ENCODE data around the gene BACE2. TPM values are rescaled to one million over a fixed set of nuclear protein-coding genes. Genes with fewer than 3 reads are reported as not detected.
"Not testable (repeated sequence)": the region's sequence is repeated elsewhere in the genome, so short reads cannot be mapped to it uniquely, and the experiment has no call there.

The BACE2 gene
- total RNA-seq, 1 donor from 2014 or later, result 2.2 TPM

DNA sequence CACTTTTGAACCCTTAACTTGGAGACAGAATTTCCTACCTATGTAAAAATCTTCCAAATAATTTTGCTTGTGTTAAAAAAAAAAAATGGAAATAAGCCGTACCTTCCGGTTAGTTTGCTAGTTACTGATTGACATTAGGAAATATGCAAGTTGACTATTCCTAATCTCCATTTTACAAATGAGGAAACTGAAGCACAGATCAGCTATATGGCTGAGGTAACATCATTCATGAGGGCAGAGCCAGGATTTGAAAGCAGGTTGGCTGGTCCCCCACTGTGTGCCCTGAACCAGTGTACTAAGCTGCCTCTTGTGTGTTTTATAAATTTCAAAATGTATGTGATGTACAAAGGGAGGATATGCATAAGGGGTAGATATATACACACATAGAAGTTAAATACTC, 29.6 kb downstream of the BACE2 start:
- H3K9me3 Mint-ChIP-seq, result no peaks in the 10 kb centered on the region
- DNase-seq (ENCODE audit: low spot score), result no peak
- intact Hi-C loops (cut with micrococcal nuclease), result no loop called here
- H3K27me3 Mint-ChIP-seq (ENCODE audit: low read depth), result peaks cover 3% of the 10 kb centered on the region
- no peak overlapping the region for H3K4me3 Mint-ChIP-seq (ENCODE audit: low read depth)
- H3K27ac Mint-ChIP-seq, result no peak overlapping the region
- no peaks in the 10 kb centered on the region for H3K4me1 Mint-ChIP-seq (ENCODE audit: low read depth)
- no peaks in the 10 kb centered on the region for H3K36me3 Mint-ChIP-seq (ENCODE audit: low read depth)

DNA sequence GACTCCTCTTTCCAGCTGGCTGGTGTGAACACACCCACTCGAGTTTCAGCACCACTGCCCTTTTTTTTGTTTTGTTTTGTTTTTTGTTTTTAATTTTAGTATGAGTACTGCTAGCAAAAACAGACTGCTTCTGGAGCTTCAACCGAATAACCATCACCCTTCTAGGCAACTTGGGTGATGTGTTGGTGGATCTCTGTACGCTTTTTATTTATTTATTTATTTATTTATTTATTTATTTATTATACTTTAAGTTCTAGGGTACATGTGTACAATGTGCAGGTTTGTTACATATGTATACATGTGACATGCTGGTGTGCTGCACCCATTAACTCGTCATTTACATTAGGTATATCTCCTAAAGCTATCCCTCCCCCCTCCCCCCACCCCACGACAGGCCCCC, 30.7 kb downstream of the BACE2 start:
- H3K4me1 Mint-ChIP-seq (ENCODE audit: low read depth); H3K27ac Mint-ChIP-seq; H3K4me3 Mint-ChIP-seq (ENCODE audit: low read depth); DNase-seq (ENCODE audit: low spot score); intact Hi-C loops (cut with micrococcal nuclease); H3K9me3 Mint-ChIP-seq; H3K27me3 Mint-ChIP-seq (ENCODE audit: low read depth); H3K36me3 Mint-ChIP-seq (ENCODE audit: low read depth): not testable (repeated sequence)

DNA sequence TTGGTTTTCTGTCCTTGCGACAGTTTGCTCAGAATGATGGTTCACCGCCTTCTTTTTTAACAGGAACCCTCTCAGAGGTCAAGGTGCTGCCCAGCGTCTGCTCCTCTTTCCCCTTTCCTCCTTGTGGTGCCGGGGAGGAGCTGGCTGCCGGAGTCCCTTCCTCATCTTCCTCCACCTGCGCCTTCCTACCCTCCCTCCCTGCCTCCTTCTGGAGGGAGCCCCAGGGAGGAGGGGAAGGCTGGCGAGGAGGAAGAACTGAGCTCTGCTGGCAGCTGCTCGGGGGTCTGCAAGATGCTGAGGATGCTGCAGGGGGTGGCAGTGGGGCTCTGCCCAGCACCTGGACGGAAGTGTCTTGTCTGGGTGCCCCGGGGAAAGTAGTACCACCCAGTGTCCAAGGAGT, 31.2 kb downstream of the BACE2 start:
- Mint-ChIP-seq H3K4me1 (ENCODE audit: low read depth) (no peaks in the 10 kb centered on the region), H3K4me3 (ENCODE audit: low read depth) (no peak overlapping the region), H3K27me3 (ENCODE audit: low read depth) (peaks cover 3% of the 10 kb centered on the region), H3K36me3 (ENCODE audit: low read depth) (no peaks in the 10 kb centered on the region), H3K27ac (no peak overlapping the region), H3K9me3 (no peaks in the 10 kb centered on the region)
- intact Hi-C loops (cut with micrococcal nuclease), result no loop called here
- no peak for DNase-seq (ENCODE audit: low spot score)

DNA sequence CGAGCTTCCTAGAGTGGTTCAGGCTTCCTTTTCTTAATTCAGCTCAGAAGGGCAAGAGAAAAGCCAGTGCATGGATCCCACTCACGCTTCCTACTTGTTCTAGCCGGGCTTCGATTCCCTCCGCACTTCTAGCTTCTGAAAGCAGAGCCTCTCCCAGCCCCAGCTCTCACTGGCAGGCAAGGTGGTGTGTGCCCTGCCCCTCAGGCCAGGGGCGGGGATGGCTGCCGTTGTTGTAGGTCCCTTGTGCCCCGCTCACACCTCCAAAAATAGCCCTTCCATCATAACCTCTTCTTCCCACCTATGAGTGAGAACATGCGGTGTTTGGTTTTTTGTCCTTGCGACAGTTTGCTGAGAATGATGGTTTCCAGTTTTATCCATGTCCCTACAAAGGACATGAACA, 31.6 kb downstream of the BACE2 start:
- no peaks in the 10 kb centered on the region for H3K4me1 Mint-ChIP-seq (ENCODE audit: low read depth)
- no peak overlapping the region for H3K4me3 Mint-ChIP-seq (ENCODE audit: low read depth)
- H3K27me3 Mint-ChIP-seq (ENCODE audit: low read depth), result peaks cover 3% of the 10 kb centered on the region
- intact Hi-C loops (cut with micrococcal nuclease), result no loop called here
- no peaks in the 10 kb centered on the region for H3K9me3 Mint-ChIP-seq
- no peak for DNase-seq (ENCODE audit: low spot score)
- H3K36me3 Mint-ChIP-seq (ENCODE audit: low read depth), result no peaks in the 10 kb centered on the region
- no peak overlapping the region for H3K27ac Mint-ChIP-seq

DNA sequence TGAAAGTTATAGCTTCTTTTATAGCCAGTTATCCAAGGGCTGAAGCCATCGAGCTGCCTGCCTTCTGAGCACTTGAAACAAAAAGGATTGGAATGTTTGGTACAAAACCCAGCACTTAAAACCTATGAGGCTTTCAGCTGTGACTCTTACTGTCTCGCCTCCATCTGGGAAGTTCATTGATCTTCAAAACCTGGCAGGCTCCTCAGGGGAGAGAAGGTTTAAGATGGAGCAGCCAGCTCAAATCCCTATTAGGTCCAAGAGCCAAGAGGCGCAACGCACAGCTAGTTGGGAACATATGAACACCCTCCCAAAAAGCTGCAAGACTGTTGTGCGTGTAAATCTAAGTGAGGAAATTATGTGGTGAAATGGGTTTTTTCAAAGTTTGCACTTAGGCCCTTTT, 33.4 kb downstream of the BACE2 start:
- intact Hi-C loops (cut with micrococcal nuclease), result no loop called here
- DNase-seq (ENCODE audit: low spot score), result no peak
- Mint-ChIP-seq H3K4me1 (ENCODE audit: low read depth) (no peaks in the 10 kb centered on the region), H3K36me3 (ENCODE audit: low read depth) (no peaks in the 10 kb centered on the region), H3K9me3 (no peaks in the 10 kb centered on the region), H3K27me3 (ENCODE audit: low read depth) (no peaks in the 10 kb centered on the region), H3K27ac (no peak overlapping the region), H3K4me3 (ENCODE audit: low read depth) (no peak overlapping the region)

DNA sequence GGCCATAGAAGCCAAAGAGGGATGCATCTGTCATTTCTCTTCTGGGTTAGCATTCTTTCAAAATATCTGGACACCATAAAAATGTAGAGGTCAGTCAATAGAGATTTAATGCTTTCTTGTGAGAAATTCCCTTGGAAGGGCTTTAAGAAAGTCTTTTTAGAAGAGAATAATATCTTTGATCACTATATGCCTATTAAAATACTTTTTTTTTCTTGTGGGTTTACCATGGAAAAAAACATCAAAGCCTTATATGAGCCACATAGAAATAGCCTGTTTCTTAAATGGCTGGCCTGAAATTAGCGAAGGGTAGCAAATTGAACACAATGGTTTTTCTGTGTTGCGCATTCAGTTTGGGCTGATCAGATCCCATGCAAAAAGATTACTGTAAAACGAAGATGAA, 36.8 kb downstream of the BACE2 start:
- Mint-ChIP-seq H3K4me3 (ENCODE audit: low read depth) (no peak overlapping the region), H3K27me3 (ENCODE audit: low read depth) (no peaks in the 10 kb centered on the region), H3K9me3 (no peaks in the 10 kb centered on the region), H3K4me1 (ENCODE audit: low read depth) (no peaks in the 10 kb centered on the region), H3K36me3 (ENCODE audit: low read depth) (no peaks in the 10 kb centered on the region), H3K27ac (no peak overlapping the region)
- no peak for DNase-seq (ENCODE audit: low spot score)
- intact Hi-C loops (cut with micrococcal nuclease), result no loop called here

DNA sequence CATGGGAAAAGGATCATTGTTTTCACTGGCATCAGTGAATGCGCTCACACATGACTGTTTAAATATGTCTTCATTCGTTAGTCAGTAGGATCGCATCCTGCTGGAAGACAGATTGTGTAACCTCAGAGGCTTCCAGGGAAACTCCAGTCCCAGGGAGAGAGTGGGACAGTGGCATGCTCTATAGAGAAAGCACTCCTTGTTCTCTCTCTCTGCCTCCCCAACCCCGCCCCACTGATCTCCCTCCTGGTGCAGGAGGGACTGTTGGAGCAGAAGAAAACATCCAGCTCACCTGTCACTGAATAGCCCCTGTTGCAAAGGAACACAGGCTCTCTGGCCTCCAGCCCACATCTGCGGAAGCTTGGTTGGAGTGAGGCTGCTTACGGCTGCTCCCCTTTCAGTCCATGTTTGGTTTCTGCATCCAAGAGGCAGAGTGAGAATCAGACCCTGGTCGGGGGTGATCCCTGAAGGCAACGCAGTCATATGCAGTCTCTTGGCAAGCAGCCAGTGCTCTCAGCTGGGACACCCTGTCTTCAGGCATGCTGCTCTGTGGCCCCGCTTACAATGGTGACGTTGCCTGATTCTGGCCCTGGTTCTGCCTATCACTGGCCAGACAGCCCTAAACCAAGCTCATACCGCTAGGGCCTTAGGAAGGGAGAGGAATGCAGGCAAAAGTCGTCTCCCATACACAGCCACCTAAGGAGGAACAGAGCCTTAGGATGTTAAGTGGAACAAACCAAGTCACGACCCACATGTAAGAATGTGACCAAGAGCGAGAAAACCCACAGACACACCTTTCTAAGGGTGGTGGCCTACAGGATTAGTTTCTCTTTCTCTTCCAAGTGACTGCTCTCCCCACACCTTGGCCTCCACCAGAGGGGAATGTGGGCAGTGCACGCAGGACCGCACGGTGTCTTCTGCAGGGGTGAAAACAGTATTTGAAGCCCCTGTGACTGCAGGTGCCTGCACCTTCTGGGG, 39.7 kb downstream of the BACE2 start:
- no peaks in the 10 kb centered on the region for H3K36me3 Mint-ChIP-seq (ENCODE audit: low read depth)
- no peak for DNase-seq (ENCODE audit: low spot score)
- no peak overlapping the region for H3K27ac Mint-ChIP-seq
- intact Hi-C loops (cut with micrococcal nuclease), result no loop called here
- H3K4me3 Mint-ChIP-seq (ENCODE audit: low read depth), result no peak overlapping the region
- no peaks in the 10 kb centered on the region for H3K9me3 Mint-ChIP-seq
- no peaks in the 10 kb centered on the region for H3K4me1 Mint-ChIP-seq (ENCODE audit: low read depth)
- H3K27me3 Mint-ChIP-seq (ENCODE audit: low read depth), result no peaks in the 10 kb centered on the region

DNA sequence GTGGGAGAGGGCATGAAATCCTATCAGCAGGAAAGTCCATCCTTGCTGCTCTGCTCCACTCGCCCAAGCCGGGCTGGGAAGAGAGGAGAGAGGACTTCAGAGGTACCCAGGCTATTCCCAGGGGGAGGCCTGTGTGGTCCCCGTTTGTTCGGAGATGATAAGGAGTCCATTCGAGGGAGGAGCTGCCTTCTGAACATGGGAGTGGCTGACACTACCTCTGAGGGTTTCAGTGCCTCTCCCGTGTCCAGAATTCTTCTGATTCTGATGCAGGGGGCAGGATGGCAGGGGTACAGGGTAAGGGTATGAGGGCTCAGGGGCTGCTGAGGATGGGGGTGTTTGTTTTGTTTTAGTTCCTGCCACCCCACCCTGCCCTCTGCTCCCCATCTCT, 40.4 kb downstream of the BACE2 start:
- H3K27me3 Mint-ChIP-seq (ENCODE audit: low read depth), result no peaks in the 10 kb centered on the region
- intact Hi-C loops (cut with micrococcal nuclease), result no loop called here
- no peaks in the 10 kb centered on the region for H3K9me3 Mint-ChIP-seq

DNA sequence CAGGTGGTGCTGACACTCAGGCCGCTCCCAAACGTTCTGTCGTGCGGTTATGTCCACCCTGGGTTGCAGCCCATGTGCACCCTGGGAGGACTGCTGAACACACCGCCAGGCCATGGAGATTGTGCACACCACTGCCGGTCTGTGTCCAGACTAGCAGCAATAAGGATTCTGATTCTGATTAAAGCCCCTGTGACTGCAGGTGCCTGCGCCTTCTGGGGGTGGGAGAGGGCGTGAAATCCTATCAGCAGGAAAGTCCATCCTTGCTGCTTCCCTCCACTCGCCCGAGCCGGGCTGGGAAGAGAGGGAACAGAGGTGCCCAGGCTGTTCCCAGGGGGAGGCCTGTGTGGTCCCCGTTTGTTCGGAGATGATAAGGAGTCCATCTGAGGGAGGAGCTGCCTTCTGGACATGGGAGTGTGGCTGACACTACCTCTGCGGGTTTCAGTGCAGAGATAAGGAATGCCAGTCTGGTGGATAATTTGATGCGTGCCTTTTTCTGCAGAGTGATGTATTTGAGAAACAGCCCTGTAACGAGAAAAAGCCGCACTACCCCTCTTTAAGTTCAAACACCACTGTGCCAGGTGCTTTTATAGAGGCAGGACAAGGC, 41.2 kb downstream of the BACE2 start:
- no peak for DNase-seq (ENCODE audit: low spot score)
- H3K27me3 Mint-ChIP-seq (ENCODE audit: low read depth), result no peaks in the 10 kb centered on the region
- intact Hi-C loops (cut with micrococcal nuclease), result no loop called here
- H3K27ac Mint-ChIP-seq, result no peak overlapping the region
- H3K4me3 Mint-ChIP-seq (ENCODE audit: low read depth), result no peak overlapping the region
- H3K36me3 Mint-ChIP-seq (ENCODE audit: low read depth), result no peaks in the 10 kb centered on the region
- no peaks in the 10 kb centered on the region for H3K9me3 Mint-ChIP-seq
- H3K4me1 Mint-ChIP-seq (ENCODE audit: low read depth), result no peaks in the 10 kb centered on the region

More for the DNA sequence above, 40.4 kb downstream of the BACE2 start:
- H3K36me3 Mint-ChIP-seq (ENCODE audit: low read depth), result no peaks in the 10 kb centered on the region
- no peak for DNase-seq (ENCODE audit: low spot score)
- H3K4me3 Mint-ChIP-seq (ENCODE audit: low read depth), result no peak overlapping the region
- no peaks in the 10 kb centered on the region for H3K4me1 Mint-ChIP-seq (ENCODE audit: low read depth)
- no peak overlapping the region for H3K27ac Mint-ChIP-seq

DNA sequence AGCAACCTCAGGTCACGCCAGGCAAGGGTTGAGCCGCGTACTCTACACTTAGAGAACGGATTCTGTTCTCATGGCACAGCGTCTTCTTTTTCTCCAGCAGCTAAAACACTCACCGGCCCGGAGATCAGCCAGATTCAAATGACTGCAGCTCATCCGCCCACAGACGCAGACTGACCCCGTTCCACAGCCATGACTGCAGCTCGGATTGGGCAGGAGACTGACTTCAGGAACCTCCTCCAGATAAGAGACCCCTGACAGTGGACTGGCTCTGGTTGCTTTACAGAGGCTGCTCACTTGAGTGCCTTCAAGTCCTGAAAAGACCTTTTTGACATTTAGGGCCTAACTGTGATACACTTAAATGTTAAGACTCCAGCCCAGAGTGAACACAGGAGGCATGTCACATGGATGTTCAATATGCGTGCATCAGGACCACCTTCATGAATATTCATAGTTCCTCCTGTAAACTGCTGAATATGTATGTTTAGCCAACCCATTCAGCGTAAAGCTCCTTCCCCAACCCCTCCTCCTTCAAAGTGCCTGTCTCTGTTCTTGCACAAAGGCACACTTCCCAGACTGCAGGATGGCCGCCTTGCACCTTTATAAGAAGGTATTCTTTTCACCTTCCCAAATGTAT, 42.6 kb downstream of the BACE2 start:
- Mint-ChIP-seq H3K9me3 (no peaks in the 10 kb centered on the region), H3K4me1 (ENCODE audit: low read depth) (no peaks in the 10 kb centered on the region), H3K4me3 (ENCODE audit: low read depth) (no peak overlapping the region), H3K27ac (no peak overlapping the region), H3K27me3 (ENCODE audit: low read depth) (peaks cover 2% of the 10 kb centered on the region), H3K36me3 (ENCODE audit: low read depth) (no peaks in the 10 kb centered on the region)
- intact Hi-C loops (cut with micrococcal nuclease), result no loop called here
- DNase-seq (ENCODE audit: low spot score), result no peak

DNA sequence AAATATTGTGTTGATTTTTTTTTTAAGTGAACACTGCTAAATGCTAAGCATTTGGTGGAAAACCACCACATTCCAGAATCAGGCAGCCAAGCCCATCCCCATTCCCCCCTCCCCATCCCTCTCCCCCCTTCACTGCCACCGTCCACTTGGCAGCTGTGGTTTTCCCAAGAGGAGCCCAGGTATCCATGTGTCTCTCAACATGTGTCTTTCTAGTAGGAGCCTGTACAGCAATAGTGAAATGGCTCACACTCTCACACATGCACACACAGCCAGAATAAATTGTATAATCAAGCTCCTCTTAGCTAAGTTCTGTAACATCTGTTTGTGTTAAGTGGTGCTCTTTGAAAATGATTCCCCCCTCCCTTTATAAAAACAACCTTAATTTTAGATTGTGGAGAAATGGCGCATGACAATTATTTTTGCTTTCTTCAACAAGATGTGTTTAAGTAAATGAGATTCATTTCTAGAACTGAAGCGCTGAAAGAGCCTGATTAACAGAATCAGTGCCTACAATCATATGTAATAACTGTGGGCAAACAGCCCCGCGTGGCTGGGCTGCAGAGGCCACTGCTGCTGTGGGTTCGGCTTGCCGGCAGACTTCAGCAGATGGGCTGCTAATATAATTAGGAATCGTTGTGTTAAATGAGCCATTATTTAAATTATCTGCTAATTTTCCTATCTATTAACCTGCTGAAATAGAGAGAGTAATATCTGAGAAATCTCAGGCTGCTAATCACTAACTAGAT, 43.3 kb downstream of the BACE2 start:
- Mint-ChIP-seq H3K27me3 (ENCODE audit: low read depth) (peaks cover 7% of the 10 kb centered on the region), H3K36me3 (ENCODE audit: low read depth) (no peaks in the 10 kb centered on the region), H3K27ac (no peak overlapping the region), H3K9me3 (no peaks in the 10 kb centered on the region), H3K4me3 (ENCODE audit: low read depth) (no peak overlapping the region), H3K4me1 (ENCODE audit: low read depth) (peaks cover 2% of the 10 kb centered on the region)
- intact Hi-C loops (cut with micrococcal nuclease), result no loop called here
- no peak for DNase-seq (ENCODE audit: low spot score)

DNA sequence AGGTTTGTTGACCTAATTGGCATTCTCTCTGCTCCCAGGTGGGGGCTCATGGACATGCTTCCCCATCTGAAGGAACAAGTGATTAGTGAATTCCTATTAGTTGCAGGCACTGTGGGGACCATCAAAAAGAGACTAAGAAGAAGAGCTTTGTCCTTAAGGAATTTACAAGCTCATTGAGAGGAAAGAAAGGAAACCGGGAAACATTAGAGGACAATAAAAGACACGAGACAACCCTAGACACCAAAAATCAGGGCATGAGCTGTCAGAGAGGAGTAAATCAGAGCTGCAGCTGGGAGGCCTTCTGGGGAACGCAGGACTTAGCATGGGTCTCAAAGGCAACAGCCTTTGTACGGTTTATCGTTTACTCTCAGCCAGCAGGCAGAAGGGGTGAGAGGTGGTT, 45.1 kb downstream of the BACE2 start:
- no peaks in the 10 kb centered on the region for H3K9me3 Mint-ChIP-seq
- peaks cover 2% of the 10 kb centered on the region for H3K4me1 Mint-ChIP-seq (ENCODE audit: low read depth)
- DNase-seq (ENCODE audit: low spot score), result no peak
- no peak overlapping the region for H3K27ac Mint-ChIP-seq
- intact Hi-C loops (cut with micrococcal nuclease), result no loop called here
- H3K4me3 Mint-ChIP-seq (ENCODE audit: low read depth), result no peak overlapping the region
- peaks cover 7% of the 10 kb centered on the region for H3K27me3 Mint-ChIP-seq (ENCODE audit: low read depth)
- H3K36me3 Mint-ChIP-seq (ENCODE audit: low read depth), result no peaks in the 10 kb centered on the region

All from activated T-helper 2 cell treated with anti-CD3 and anti-CD28 coated beads, Interferon-gamma antibody, Interleukin-2, Interleukin-4, amounts not matched to agents 10 μg/mL and 5 μg/mL and 100 μg/mL, durations not matched to agents 14 hours and 24 hours and 36 hours (primary cell).